ENCODE data around the gene NXPE4.

The NXPE4 gene

GRCh38 chr11:114563077-114563476 lies 32.5 kb downstream of the NXPE4 start:
- no peak for DNase-seq (ENCODE audit: low read depth in 1 of 2, low spot score in 1 of 2)

DNA sequence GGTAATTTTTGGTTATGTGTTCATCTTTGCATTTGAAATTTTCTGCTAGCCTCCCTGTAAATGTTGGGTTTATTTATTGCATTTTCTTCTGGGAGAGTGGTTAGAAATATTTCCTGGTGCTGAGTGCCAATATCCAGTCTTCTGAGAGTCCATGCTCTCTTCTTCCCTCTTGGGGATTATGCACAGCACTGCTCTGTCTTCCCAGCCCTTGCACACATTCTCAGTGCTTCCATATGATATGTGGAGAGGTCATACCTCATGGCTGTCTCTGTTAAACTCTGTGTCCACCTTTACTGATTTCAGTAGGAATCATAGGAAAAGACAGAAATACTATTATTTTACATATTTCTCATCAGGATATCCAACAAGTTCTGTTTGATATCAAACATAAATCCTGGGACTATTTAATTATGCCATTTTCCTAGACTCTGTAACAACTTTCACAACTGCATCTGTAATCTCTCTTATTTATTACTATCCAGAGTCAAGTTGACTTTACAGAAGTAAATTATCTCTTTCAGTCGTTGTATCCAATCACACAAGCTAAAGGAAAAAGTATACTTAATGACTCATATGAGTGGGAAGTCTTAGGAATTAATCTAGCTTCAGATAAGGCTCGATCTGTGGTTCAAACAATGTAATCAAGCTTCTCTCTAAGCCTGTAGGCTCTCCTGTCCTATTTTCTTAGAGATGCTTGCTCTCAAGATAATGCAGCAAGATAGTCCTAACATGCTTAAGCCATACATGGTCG lies 33.2 kb downstream of the NXPE4 start:
- no peak for DNase-seq (ENCODE audit: low read depth in 1 of 2, low spot score in 1 of 2)

GRCh38 chr11:114559425-114560310 lies 35.9 kb downstream of the NXPE4 start, which contains the start of gene NXPE1:
NXPE1 (minus strand) TSS chr11:114559881; CDS start chr11:114551201, 8,680 bp downstream.
- DNase-seq (ENCODE audit: low read depth in 1 of 2, low spot score in 1 of 2), result no peak

GRCh38 chr11:114556135-114556534 lies 39.5 kb downstream of the NXPE4 start:
- DNase-seq (ENCODE audit: low read depth in 1 of 2, low spot score in 1 of 2), result no peak

DNA sequence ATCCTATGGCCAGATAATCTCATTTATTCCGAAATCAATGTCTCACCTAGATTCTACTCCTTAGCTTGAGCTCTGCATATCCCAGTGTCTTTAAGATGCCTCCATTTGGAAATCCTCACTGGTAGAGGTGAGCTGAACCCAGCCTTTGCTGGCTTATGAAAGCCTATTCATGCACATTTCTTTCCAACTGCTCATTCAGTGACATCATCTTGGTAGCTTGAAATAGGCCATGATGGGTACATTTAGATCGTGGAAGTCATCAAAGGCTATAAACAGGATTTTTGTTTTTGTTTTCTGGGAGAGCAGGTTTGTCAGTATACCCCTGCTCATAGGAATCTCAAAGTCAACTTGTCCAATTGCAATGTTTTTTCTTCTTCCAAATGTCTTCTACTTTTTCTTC lies 41.9 kb downstream of the NXPE4 start:
- DNase-seq (ENCODE audit: low read depth in 1 of 2, low spot score in 1 of 2), result no peak

- no peak for DNase-seq (ENCODE audit: low read depth in 1 of 2, low spot score in 1 of 2)
Measured at GRCh38 chr11:114551060-114551459, 44.5 kb downstream of the NXPE4 start.

DNA sequence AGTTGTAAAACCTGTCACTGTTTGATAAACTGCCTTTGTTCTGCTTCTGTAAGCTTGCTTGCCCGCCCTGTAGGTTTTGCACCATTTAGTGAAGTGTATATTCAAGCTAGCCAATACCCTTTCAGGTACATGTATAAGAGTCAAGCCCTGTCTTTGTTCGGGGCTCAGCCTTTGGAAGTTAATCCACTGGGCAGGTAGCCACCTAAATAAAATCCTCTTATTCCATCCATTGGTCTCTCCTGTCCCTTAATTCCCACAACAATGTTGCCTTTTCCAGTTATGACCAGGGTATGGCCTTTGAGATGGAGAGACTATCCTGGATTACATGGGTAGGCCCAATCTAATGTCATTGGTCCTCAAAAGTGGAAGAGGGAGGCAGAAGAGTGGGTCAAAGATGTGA lies 69.9 kb downstream of the NXPE4 start:
- DNase-seq (ENCODE audit: low read depth in 1 of 2, low spot score in 1 of 2), result no peak

GRCh38 chr11:114524122-114524521 lies 71.5 kb downstream of the NXPE4 start:
- no peak for DNase-seq (ENCODE audit: low read depth in 1 of 2, low spot score in 1 of 2)

- DNase-seq (ENCODE audit: low read depth in 1 of 2, low spot score in 1 of 2), result no peak
Measured at GRCh38 chr11:114522818-114523217, 72.8 kb downstream of the NXPE4 start.
